Skin of body (tissue), 2 donors: Measurements from ENCODE around the gene MRPS7. TPM values are rescaled to one million over a fixed set of nuclear protein-coding genes. Genes with fewer than 3 reads are reported as not detected.

Source experiments
- DNase-seq: peaks from one replicate; lab custom pipeline; 2025; lab: John Stamatoyannopoulos, UW
- total RNA-seq: library from RNA; depleted of rRNA; stranded (reverse); fragments of >200 nt; gene quantifications from one replicate; pipeline ENCODE4 v1.2.3, GENCODE V29; 2014

The MRPS7 gene
- total RNA-seq = 39.6 TPM

GRCh38 chr17:75261336-75262111 is at the start of gene MRPS7, which contains the start of gene GGA3:
TSS of gene MRPS7 (plus strand) at chr17:75261879. CDS start at chr17:75261901, 22 bp downstream.
TSS of gene GGA3 (minus strand) at chr17:75261606. CDS start at chr17:75261587, 19 bp downstream.
- DNase-seq = peak; percentile 91

GRCh38 chr17:75218131-75218530 is 43.5 kb upstream of the MRPS7 start:
- DNase-seq = no peak

- no peak for DNase-seq
Observed at GRCh38 chr17:75219815-75220214, 41.9 kb upstream of the MRPS7 start.

- no peak for DNase-seq
Observed at GRCh38 chr17:75225016-75225415, 36.7 kb upstream of the MRPS7 start.

- no peak for DNase-seq
Observed at GRCh38 chr17:75227729-75228128, 34.0 kb upstream of the MRPS7 start.

- DNase-seq = peak; percentile 22
Observed at GRCh38 chr17:75228305-75228704, 33.4 kb upstream of the MRPS7 start.

GRCh38 chr17:75228847-75229246 is 32.8 kb upstream of the MRPS7 start:
- no peak for DNase-seq

GRCh38 chr17:75231071-75231470 is 30.6 kb upstream of the MRPS7 start:
- no peak for DNase-seq

- no peak for DNase-seq
Observed at GRCh38 chr17:75231741-75232464, 29.8 kb upstream of the MRPS7 start.

- no peak for DNase-seq
Observed at GRCh38 chr17:75232786-75233185, 28.9 kb upstream of the MRPS7 start.

GRCh38 chr17:75237100-75238014 is 24.3 kb upstream of the MRPS7 start:
- DNase-seq = no peak

- DNase-seq = no peak
Observed at GRCh38 chr17:75238020-75238580, 23.6 kb upstream of the MRPS7 start.

GRCh38 chr17:75238684-75239191 is 22.9 kb upstream of the MRPS7 start:
- no peak for DNase-seq

GRCh38 chr17:75239214-75239613 is 22.5 kb upstream of the MRPS7 start:
- no peak for DNase-seq

GRCh38 chr17:75239778-75240393 is 21.8 kb upstream of the MRPS7 start:
- no peak for DNase-seq

GRCh38 chr17:75240394-75241142 is 21.1 kb upstream of the MRPS7 start:
- DNase-seq = no peak

GRCh38 chr17:75241143-75241430 is 20.6 kb upstream of the MRPS7 start:
- DNase-seq = no peak

- no peak for DNase-seq
Observed at GRCh38 chr17:75241502-75241901, 20.2 kb upstream of the MRPS7 start.

GRCh38 chr17:75241996-75242460 is 19.7 kb upstream of the MRPS7 start:
- no peak for DNase-seq

- DNase-seq = no peak
Observed at GRCh38 chr17:75242461-75243042, 19.1 kb upstream of the MRPS7 start.
